Measurements from ENCODE around the gene ETV5.

- TF ChIP-seq CTCF (IDR thresholded peaks at IDR 0.05; ENCODE audit: insufficient read depth, low read length, poor library complexity, severe bottlenecking) (no peak), EZH2phosphoT487 (conservative IDR thresholded peaks at IDR 0.05; ENCODE audit: low read length) (no peak)
These were observed 14.1 kb upstream of the ETV5 start for GRCh38 chr3:186123012-186123411.

All from SU-DHL-6 (cell line).